GM10266 (cell line): ENCODE data around the gene ST6GALNAC2.
"Not testable (repeated sequence)": the region's sequence is repeated elsewhere in the genome, so short reads cannot be mapped to it uniquely, and the experiment has no call there.

Experiments used
- DNase-seq: peaks from one replicate; pipeline ENCODE4 v3.0.0; 2012; ENCODE audit errors: extremely low spot score
- TF ChIP-seq, protein P1 (sequence below): IDR thresholded peaks from 2 replicates; pipeline ENCODE4 v1.5.1; 2012; ENCODE audit warnings: mild to moderate bottlenecking, low read depth; ENCODE audit not compliant: control insufficient read depth, insufficient read depth; ENCODE audit errors: missing control alignments

ST6GALNAC2 gene

DNA sequence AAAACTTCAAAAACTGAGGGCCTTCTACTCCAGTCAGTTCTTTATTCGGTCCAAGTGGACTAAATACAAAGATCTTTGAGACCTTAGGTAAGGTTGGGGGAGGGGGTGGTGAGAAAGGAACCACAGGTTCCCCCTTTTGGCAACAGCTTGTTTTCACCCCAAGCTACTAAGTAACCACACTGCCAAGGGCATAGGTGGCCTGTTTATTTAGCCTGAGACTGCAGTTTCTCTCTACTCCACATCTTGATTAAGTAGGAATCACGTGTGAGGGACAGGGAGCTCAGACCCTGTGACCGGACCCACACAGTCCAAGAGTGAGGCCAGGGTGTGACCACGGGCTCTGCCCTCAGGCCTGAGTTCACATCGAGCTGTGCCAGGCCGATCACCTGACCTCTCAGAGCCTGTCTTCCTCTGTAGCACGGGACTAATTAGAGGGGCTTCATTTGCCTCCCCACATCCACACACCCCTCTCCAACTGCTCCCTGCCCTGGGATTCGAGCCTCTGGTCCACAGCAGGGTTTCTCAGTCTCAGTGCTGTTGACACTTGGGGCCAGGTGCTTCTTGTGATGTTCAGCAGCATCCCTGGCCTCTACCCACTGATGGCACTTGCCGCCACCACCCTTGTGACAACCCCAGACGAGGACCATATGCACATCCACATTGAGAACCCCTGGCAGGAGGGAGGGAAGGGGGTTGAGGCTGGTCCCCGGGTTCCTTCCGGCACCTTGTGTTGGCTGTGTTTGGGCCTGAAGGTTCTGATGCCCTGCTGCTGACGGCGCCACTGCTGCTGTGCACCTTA is 17.8 kb downstream of the ST6GALNAC2 start:
- no peak for DNase-seq

GRCh38 chr17:76566988-76567431 is 18.6 kb downstream of the ST6GALNAC2 start:
- DNase-seq: no peak

More for the DNA sequence above, 17.8 kb downstream of the ST6GALNAC2 start:
- TF ChIP-seq, protein P1, sequence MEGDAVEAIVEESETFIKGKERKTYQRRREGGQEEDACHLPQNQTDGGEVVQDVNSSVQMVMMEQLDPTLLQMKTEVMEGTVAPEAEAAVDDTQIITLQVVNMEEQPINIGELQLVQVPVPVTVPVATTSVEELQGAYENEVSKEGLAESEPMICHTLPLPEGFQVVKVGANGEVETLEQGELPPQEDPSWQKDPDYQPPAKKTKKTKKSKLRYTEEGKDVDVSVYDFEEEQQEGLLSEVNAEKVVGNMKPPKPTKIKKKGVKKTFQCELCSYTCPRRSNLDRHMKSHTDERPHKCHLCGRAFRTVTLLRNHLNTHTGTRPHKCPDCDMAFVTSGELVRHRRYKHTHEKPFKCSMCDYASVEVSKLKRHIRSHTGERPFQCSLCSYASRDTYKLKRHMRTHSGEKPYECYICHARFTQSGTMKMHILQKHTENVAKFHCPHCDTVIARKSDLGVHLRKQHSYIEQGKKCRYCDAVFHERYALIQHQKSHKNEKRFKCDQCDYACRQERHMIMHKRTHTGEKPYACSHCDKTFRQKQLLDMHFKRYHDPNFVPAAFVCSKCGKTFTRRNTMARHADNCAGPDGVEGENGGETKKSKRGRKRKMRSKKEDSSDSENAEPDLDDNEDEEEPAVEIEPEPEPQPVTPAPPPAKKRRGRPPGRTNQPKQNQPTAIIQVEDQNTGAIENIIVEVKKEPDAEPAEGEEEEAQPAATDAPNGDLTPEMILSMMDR: no peak

GRCh38 chr17:76566613-76566943 is 19.1 kb downstream of the ST6GALNAC2 start:
- TF ChIP-seq, protein P1: no peak
- no peak for DNase-seq

More at GRCh38 chr17:76566988-76567431, 18.6 kb downstream of the ST6GALNAC2 start:
- TF ChIP-seq, protein P1: no peak

GRCh38 chr17:76565728-76566612 is 19.7 kb downstream of the ST6GALNAC2 start:
- DNase-seq: no peak
- TF ChIP-seq, protein P1: no peak

DNA sequence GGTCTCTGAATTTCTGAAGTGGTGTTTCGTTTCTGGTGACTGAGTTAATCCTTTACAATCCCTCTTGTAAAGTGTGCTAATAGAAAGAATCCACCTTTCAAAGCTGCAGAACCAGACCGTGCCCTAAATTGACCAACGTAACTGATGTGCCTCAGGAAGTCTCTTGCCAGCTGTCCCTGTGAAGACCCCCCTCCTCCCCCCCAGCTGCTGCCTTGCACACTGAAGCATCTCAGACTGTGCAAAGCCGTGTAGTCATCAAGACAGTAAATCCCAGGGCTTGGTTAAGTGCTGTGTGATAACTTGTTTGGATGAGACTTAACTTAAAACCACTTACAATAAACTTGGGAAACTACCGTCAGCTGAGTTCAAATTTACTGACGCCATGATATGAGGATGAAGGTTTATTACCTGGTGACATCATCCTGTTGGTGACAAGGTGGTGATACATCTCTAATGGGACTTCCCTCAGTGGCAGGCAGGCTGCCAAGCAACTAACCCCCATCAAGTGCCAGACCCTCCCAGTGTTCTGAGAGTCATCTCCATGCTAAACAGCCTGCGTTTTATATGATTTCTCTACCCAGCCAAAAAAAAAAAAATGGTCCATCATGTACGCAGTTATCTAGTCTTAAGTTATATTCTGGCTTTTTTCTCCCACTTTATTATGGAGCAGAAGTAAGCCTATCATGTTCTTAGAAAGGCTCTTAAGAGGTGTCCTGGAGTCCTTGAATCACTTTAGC is 20.5 kb downstream of the ST6GALNAC2 start:
- not testable (repeated sequence) for DNase-seq

GRCh38 chr17:76563359-76563758 is 22.3 kb downstream of the ST6GALNAC2 start:
- not testable (repeated sequence) for DNase-seq

DNA sequence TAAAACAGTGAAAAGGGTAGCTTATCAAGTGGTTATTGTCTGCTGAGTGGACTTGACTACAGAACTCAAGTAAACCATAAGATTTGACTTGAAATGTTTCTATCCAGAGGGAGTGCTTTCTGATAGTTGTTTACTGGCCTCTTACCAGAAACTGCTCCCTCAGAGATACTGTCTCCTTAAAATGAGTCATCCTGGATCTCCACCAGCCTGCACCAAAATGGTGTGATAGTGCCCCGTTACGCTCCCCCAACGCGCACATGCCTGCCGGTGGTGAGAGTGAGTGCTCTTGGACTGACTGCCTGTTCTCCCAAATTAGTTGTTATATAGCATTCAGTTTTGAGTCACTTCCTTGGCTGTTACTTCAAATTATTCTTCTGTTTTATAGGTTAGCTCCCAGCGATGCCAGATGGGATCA is 22.9 kb downstream of the ST6GALNAC2 start:
- DNase-seq: no peak

More for the DNA sequence above, 22.9 kb downstream of the ST6GALNAC2 start:
- TF ChIP-seq, protein P1: no peak
